GM12878 (cell line): ENCODE measurements around the gene MND1. TPM values are rescaled to one million over a fixed set of nuclear protein-coding genes. Genes with fewer than 3 reads are reported as not detected.

Experiments used
- ATAC-seq: fragments of 200-7000 bp; cut with Tn5 transposase; 3 replicates; pipeline ENCODE4 v1.9.1; 2020; ENCODE audit warnings: mild to moderate bottlenecking, moderate library complexity
- BruUV-seq: library from RNA; stranded (reverse); fragments of 400-500 nt; replicated peaks from 2 replicates; lab custom pipeline; 2021; lab: Mats Ljungman, UMichigan
- CTCF ChIA-PET: fragments of 300-600 bp; sonication (Branson Sonifier 250); formaldehyde crosslinking; extraction: SDS; loops from one replicate; lab custom pipeline; 2021; ENCODE audit warnings: inconsistent platforms; lab: Yijun Ruan, JAX
- POLR2A ChIA-PET: fragments of 350-600 bp; formaldehyde crosslinking; extraction: SDS; loops from one replicate; lab custom pipeline; 2021; ENCODE audit warnings: inconsistent platforms; lab: Charles Lee
- RAD21 ChIA-PET: fragments of 300-600 bp; sonication (Branson Sonifier 250); formaldehyde crosslinking; loops from one replicate; lab custom pipeline; 2023; ENCODE audit warnings: antibody characterized with exemption; ENCODE audit not compliant: unreplicated experiment; lab: Charles Lee
- SMC1A ChIA-PET: fragments of 300-600 bp; sonication (Branson Sonifier 250); formaldehyde crosslinking; loops from one replicate; lab custom pipeline; 2023; ENCODE audit not compliant: unreplicated experiment, uncharacterized antibody; lab: Charles Lee
- DNase-seq: peaks from one replicate; pipeline ENCODE4 v3.0.0-alpha.2; 2011; ENCODE audit warnings: low read depth, low spot score
- FAIRE-seq: peaks from 3 replicates; lab custom pipeline; 2011; peaks lifted over from hg19 to GRCh38; lab: Jason Lieb, UNC
- H2AFZ ChIP-seq: 2 replicates; pipeline ENCODE4 v1.6.0; 2011; ENCODE audit warnings: low read depth, low read length, control low read depth; ENCODE audit not compliant: control insufficient read depth
- H3K27ac ChIP-seq: 2 replicates; pipeline ENCODE4 v1.5.1; 2011; ENCODE audit warnings: control low read depth; ENCODE audit not compliant: control insufficient read depth, insufficient read depth
- H3K27me3 ChIP-seq, 2 experiments: replicated peaks in 1 of 2; 2 replicates each; pipeline versions ENCODE4 v1.6.0 to v1.6.1; 2011; ENCODE audit warnings: low read length in 1 of 2; ENCODE audit not compliant: control insufficient read depth in 2 of 2, insufficient read depth in 2 of 2
- H3K36me3 ChIP-seq, 2 experiments: 2 replicates each; pipeline ENCODE4 v1.5.1; 2011; ENCODE audit warnings: low read length in 1 of 2; ENCODE audit not compliant: control insufficient read depth in 2 of 2, insufficient read depth in 2 of 2
- H3K4me1 ChIP-seq: 2 replicates; pipeline ENCODE4 v1.6.1; 2011; ENCODE audit warnings: mild to moderate bottlenecking, low read length, moderate library complexity, mixed read lengths; ENCODE audit not compliant: control insufficient read depth, insufficient read depth
- H3K4me2 ChIP-seq: 2 replicates; pipeline ENCODE4 v1.6.0; 2011; ENCODE audit warnings: control low read depth; ENCODE audit not compliant: control insufficient read depth, insufficient read depth
- H3K4me3 ChIP-seq: fragments of 200-600 bp; sonication (generic); 2 replicates; pipeline ENCODE4 v1.5.1; 2016
- H3K79me2 ChIP-seq: 2 replicates; pipeline ENCODE4 v1.6.0; 2011; ENCODE audit warnings: low read length; ENCODE audit not compliant: control insufficient read depth, insufficient read depth
- H3K9ac ChIP-seq: 2 replicates; pipeline ENCODE4 v1.8.0; 2011; ENCODE audit warnings: low read length, control low read depth, mixed read lengths; ENCODE audit not compliant: control insufficient read depth, insufficient read depth
- H3K9me3 ChIP-seq: replicated peaks from 3 replicates; pipeline ENCODE4 v1.5.1; 2011; ENCODE audit warnings: mild to moderate bottlenecking, low read length; ENCODE audit not compliant: control insufficient read depth, insufficient read depth
- H4K20me1 ChIP-seq: 2 replicates; pipeline ENCODE4 v1.6.0; 2011; ENCODE audit not compliant: control insufficient read depth, insufficient read depth
- ATF3 ChIP-seq: IDR thresholded peaks from 2 replicates; pipeline ENCODE4 v1.6.1; 2011; ENCODE audit warnings: low read depth, mild to moderate bottlenecking, low read length, moderate library complexity, borderline replicate concordance; ENCODE audit errors: extremely low read depth
- BACH1 ChIP-seq: fragments of 450-650 bp; IDR thresholded peaks from 2 replicates; pipeline ENCODE4 v1.6.1; 2017; ENCODE audit warnings: mild to moderate bottlenecking, borderline replicate concordance
- BCL11A ChIP-seq: IDR thresholded peaks from 2 replicates; pipeline ENCODE4 v1.6.1; 2011; ENCODE audit warnings: low read depth, low read length
- BHLHE40 ChIP-seq, 2 experiments: fragments of 450-650 bp in 1 of 2; IDR thresholded peaks; 2 replicates each; pipeline ENCODE4 v1.6.1; 2011 to 2017; ENCODE audit warnings: low read depth in 2 of 2, borderline replicate concordance in 1 of 2, improper control_type of control experiment in 1 of 2, low read length in 1 of 2, mild to moderate bottlenecking in 1 of 2
- BMI1 ChIP-seq: fragments of 450-650 bp; IDR thresholded peaks from 2 replicates; pipeline ENCODE4 v1.6.1; 2016; ENCODE audit warnings: mild to moderate bottlenecking, moderate library complexity, borderline replicate concordance
- CHD1 ChIP-seq: IDR thresholded peaks from 2 replicates; pipeline ENCODE4 v1.6.1; 2012; ENCODE audit warnings: low read depth, low read length, improper control_type of control experiment
- EED ChIP-seq: sonication (generic); IDR thresholded peaks from 2 replicates; pipeline ENCODE4 v1.6.1; 2016; ENCODE audit warnings: antibody characterized with exemption, low read depth
- ELK1 ChIP-seq: IDR thresholded peaks from 2 replicates; pipeline ENCODE4 v1.6.1; 2012; ENCODE audit warnings: low read depth, low read length, improper control_type of control experiment
- EP300 ChIP-seq, 2 experiments: fragments of 150-350 bp in 1 of 2; IDR thresholded peaks; 2 replicates each; pipeline ENCODE4 v1.6.1; 2011 to 2012; ENCODE audit warnings: low read depth in 2 of 2, low read length in 2 of 2, borderline replicate concordance in 1 of 2, improper control_type of control experiment in 1 of 2, inconsistent platforms in 1 of 2; ENCODE audit not compliant: control insufficient read depth in 1 of 2
- GABPA ChIP-seq: IDR thresholded peaks from 2 replicates; pipeline ENCODE4 v1.6.1; 2014; ENCODE audit warnings: antibody characterized with exemption, low read depth, mild to moderate bottlenecking, inconsistent platforms
- GATAD2B ChIP-seq: fragments of 450-650 bp; conservative IDR thresholded peaks from 2 replicates; pipeline ENCODE4 v1.6.1; 2017; ENCODE audit warnings: low read depth, mild to moderate bottlenecking, moderate library complexity
- IKZF1 ChIP-seq: fragments of 450-650 bp; conservative IDR thresholded peaks from 2 replicates; pipeline ENCODE4 v1.6.1; 2017; ENCODE audit warnings: antibody characterized with exemption, mild to moderate bottlenecking
- JUNB ChIP-seq: IDR thresholded peaks from 2 replicates; pipeline ENCODE4 v1.6.1; 2016; ENCODE audit warnings: antibody characterized with exemption, mild to moderate bottlenecking
- MEF2A ChIP-seq: IDR thresholded peaks from 2 replicates; pipeline ENCODE4 v1.6.1; 2011; ENCODE audit warnings: low read depth, mild to moderate bottlenecking, low read length, moderate library complexity; ENCODE audit not compliant: insufficient read depth
- NFIC ChIP-seq: IDR thresholded peaks from 2 replicates; pipeline ENCODE4 v1.6.1; 2012; ENCODE audit warnings: low read depth, mild to moderate bottlenecking, inconsistent platforms, low read length, moderate library complexity
- PAX5 ChIP-seq: IDR thresholded peaks from 2 replicates; pipeline ENCODE4 v1.6.1; 2011; ENCODE audit warnings: low read depth, low read length, borderline replicate concordance
- RCOR1 ChIP-seq: conservative IDR thresholded peaks from 2 replicates; pipeline ENCODE4 v1.6.1; 2012; ENCODE audit warnings: low read depth, low read length, improper control_type of control experiment
- RFX5 ChIP-seq: IDR thresholded peaks from 2 replicates; pipeline ENCODE4 v1.6.1; 2011; ENCODE audit warnings: low read depth, low read length, improper control_type of control experiment
- STAT1 ChIP-seq: fragments of 450-650 bp; conservative IDR thresholded peaks from 2 replicates; pipeline ENCODE4 v1.6.1; 2014; ENCODE audit warnings: antibody characterized with exemption, mild to moderate bottlenecking
- SUPT20H ChIP-seq: IDR thresholded peaks from 2 replicates; pipeline ENCODE4 v1.6.1; 2011; ENCODE audit warnings: low read depth, mild to moderate bottlenecking, low read length, moderate library complexity, borderline replicate concordance; ENCODE audit not compliant: control insufficient read depth
- ZSCAN29 ChIP-seq: fragments of 450-650 bp; IDR thresholded peaks from 2 replicates; pipeline ENCODE4 v1.6.1; 2017; ENCODE audit warnings: mild to moderate bottlenecking, moderate library complexity
- ZZZ3 ChIP-seq: IDR thresholded peaks from 2 replicates; pipeline ENCODE4 v1.6.1; 2011; ENCODE audit warnings: low read depth; ENCODE audit not compliant: control insufficient read depth, insufficient read length
- WGBS: methylation state at CpG from one replicate; pipeline ENCODE4 v1.1.6; 2016; ENCODE audit warnings: low lambda C conversion rate; ENCODE audit not compliant: insufficient replicate concordance, insufficient coverage; ENCODE audit errors: missing lambda C conversion rate; 5-methylcytosine and 5-hydroxymethylcytosine counted together
- in situ Hi-C: fragments of 300-500 bp; cut with MboI; formaldehyde crosslinking; loops from 9 replicates; pipeline ENCODE4 v1.14.3; 2018; ENCODE audit warnings: mixed read lengths
- intact Hi-C: fragments of 100-400 bp; cut with micrococcal nuclease; formaldehyde crosslinking; loops from one replicate; pipeline ENCODE4 v1.14.2; 2022; ENCODE audit not compliant: unreplicated experiment
- polyA plus RNA-seq, 11 experiments: library from polyadenylated mRNA; depleted of rRNA in 4 of 11; unstranded in 6 of 11; stranded (reverse) in 5 of 11; fragments of >200 nt; fragmentation: Nextera tagmentation in 4 of 11; fragmentation: Illumina TruSeq in 1 of 11; extraction: Ambion mirVana in 4 of 11; extraction: Trizol in 1 of 11; gene quantifications; 1 replicate in 1 of 11; 2 replicates in 10 of 11; pipeline versions ENCODE4 v1.2.1 to v1.2.3, GENCODE V29; 2011 to 2016; ENCODE audit warnings: inconsistent platforms in 2 of 11, missing spikeins in 2 of 11, low read depth in 1 of 11
- total RNA-seq, 4 experiments: library from RNA; depleted of rRNA in 3 of 4; stranded (reverse); fragments of >200 nt in 3 of 4; fragmentation: Illumina TruSeq in 1 of 4; extraction: Trizol in 1 of 4; gene quantifications; 2 replicates each; pipeline versions ENCODE4 v1.2.1 to v1.2.3, GENCODE V29; 2013 to 2021

MND1 gene
- total and polyA plus RNA-seq, 10 of the 15 experiments (the other 5 are each of a cell fraction or from before 2014, with no cell fraction given): 17.7 to 58.1 (median 47.3) TPM

- no peaks in the 10 kb centered on the region for H4K20me1 ChIP-seq
- FAIRE-seq (no peak), DNase-seq (no peak), ATAC-seq (no peak)
- ChIA-PET POLR2A (interaction anchor here (0.6 to 0.7 kb wide), 3 partner anchors 20 to 852 kb away, joined by 3 to 7 read pairs (median 3); no protein-coding TSS in a partner anchor), RAD21 (interaction anchor here (0.7 to 8.4 kb wide), 5 partner anchors 84 to 300 kb away, joined by 3 to 77 read pairs (median 6); no protein-coding TSS in a partner anchor), SMC1A (interaction anchor here (0.8 to 1.8 kb wide), 7 partner anchors 80 to 304 kb away, joined by 3 to 11 read pairs (median 3); no protein-coding TSS in a partner anchor), CTCF (interaction anchor here (0.7 to 6.9 kb wide), 9 partner anchors 78 to 401 kb away, joined by 3 to 67 read pairs (median 4); no protein-coding TSS in a partner anchor)
- no peak overlapping the region for H2AFZ ChIP-seq
- no peak overlapping the region for H3K27ac ChIP-seq
- in situ Hi-C loops (loop anchor here (5.0 to 10.0 kb wide), 3 partner anchors 223 to 395 kb away; no protein-coding TSS in a partner anchor), intact Hi-C loops (loop anchor here (5.0 kb wide), 1 partner anchor 138 kb away; no protein-coding TSS in a partner anchor)
- no TSS peak for BruUV-seq
- WGBS: 0% methylated on average over 1 of the region's 1 CpG
- H3K4me2 ChIP-seq: peak overlapping the region; percentile 21
- H3K36me3 ChIP-seq: no peaks in the 10 kb centered on the region
- H3K79me2 ChIP-seq: peaks cover 51% of the 10 kb centered on the region
- peaks cover 16% of the 10 kb centered on the region; the same call in 1 of the 2 replicates for H3K4me1 ChIP-seq
- no peak overlapping the region for H3K4me3 ChIP-seq
- H3K27me3 ChIP-seq: no peaks in the 10 kb centered on the region
- no peaks in the 10 kb centered on the region; the same call in 2 of the 3 replicates for H3K9me3 ChIP-seq
- H3K9ac ChIP-seq: no peak overlapping the region
- no peak for TF ChIP-seq BMI1
- 0 out of 4 replicates have a peak, but pooled peaks of 1 of the 2 experiments have one; percentile 8 for TF ChIP-seq EP300 (IDR thresholded peaks at IDR 0.05; ENCODE audit: borderline replicate concordance in 1 of 2, control insufficient read depth in 1 of 2, low read depth in 2 of 2, low read length in 2 of 2)
- no peak for TF ChIP-seq BHLHE40 (IDR thresholded peaks at IDR 0.05; ENCODE audit: borderline replicate concordance in 1 of 2, low read depth in 2 of 2, low read length in 1 of 2)
- TF ChIP-seq JUNB: peak; percentile 63
- no peak for TF ChIP-seq SUPT20H
- TF ChIP-seq GABPA: no peak
- TF ChIP-seq EED: peak; percentile 49; the same call in 1 of the 2 replicates
- no peak for TF ChIP-seq ATF3
- TF ChIP-seq NFIC: 0 out of 2 replicates have a peak, but pooled peaks have one; percentile 6
- 0 out of 2 replicates have a peak, but pooled peaks have one; percentile 43 for TF ChIP-seq MEF2A
- TF ChIP-seq BACH1: no peak
- TF ChIP-seq GATAD2B: no peak
- 0 out of 2 replicates have a peak, but pooled peaks have one; percentile 28 for TF ChIP-seq IKZF1
- TF ChIP-seq ZSCAN29: no peak
- no peak for TF ChIP-seq STAT1
- TF ChIP-seq RCOR1: no peak
- TF ChIP-seq RFX5: no peak
- TF ChIP-seq ELK1: no peak
- no peak for TF ChIP-seq CHD1
- TF ChIP-seq PAX5: no peak
- no peak for TF ChIP-seq BCL11A
- TF ChIP-seq ZZZ3: no peak
These were observed 4.8 kb downstream of the MND1 start for GRCh38 chr4:153349206-153349805.
